ENCODE data around the gene CYP4V2. TPM values are rescaled to one million over a fixed set of nuclear protein-coding genes. Genes with fewer than 3 reads are reported as not detected.

Gene CYP4V2
- total RNA-seq, 2 donors from 2014 or later, result 1.9 to 8.2 TPM

GRCh38 chr4:186201535-186202230 is 10.3 kb downstream of the CYP4V2 start:
- no peaks in the 10 kb centered on the region for H3K9me3 Mint-ChIP-seq

GRCh38 chr4:186202490-186203140 is 11.2 kb downstream of the CYP4V2 start:
- ATAC-seq (replicated peaks), result no peak
- H3K4me3 Mint-ChIP-seq, result no peak overlapping the region
- no peaks in the 10 kb centered on the region for H3K36me3 Mint-ChIP-seq (ENCODE audit: low read depth)
- H3K27ac Mint-ChIP-seq, result no peak overlapping the region
- H3K9me3 Mint-ChIP-seq, result no peaks in the 10 kb centered on the region
- H3K27me3 Mint-ChIP-seq, result no peaks in the 10 kb centered on the region
- peaks cover 6% of the 10 kb centered on the region for H3K4me1 Mint-ChIP-seq

More at GRCh38 chr4:186201535-186202230, 10.3 kb downstream of the CYP4V2 start:
- Mint-ChIP-seq H3K36me3 (ENCODE audit: low read depth) (no peaks in the 10 kb centered on the region), H3K4me3 (peak overlapping the region; percentile 10), H3K4me1 (peaks cover 6% of the 10 kb centered on the region), H3K27me3 (no peaks in the 10 kb centered on the region), H3K27ac (no peak overlapping the region)
- ATAC-seq (replicated peaks), result peak; percentile 92

- H3K4me1 Mint-ChIP-seq, result peaks cover 6% of the 10 kb centered on the region
- H3K9me3 Mint-ChIP-seq, result no peaks in the 10 kb centered on the region
- no peaks in the 10 kb centered on the region for H3K36me3 Mint-ChIP-seq (ENCODE audit: low read depth)
- H3K27me3 Mint-ChIP-seq, result no peaks in the 10 kb centered on the region
- no peak overlapping the region for H3K4me3 Mint-ChIP-seq
- ATAC-seq (replicated peaks), result no peak
- H3K27ac Mint-ChIP-seq, result no peak overlapping the region
These were observed 12.0 kb downstream of the CYP4V2 start for GRCh38 chr4:186203406-186203805.

- no peaks in the 10 kb centered on the region for H3K27me3 Mint-ChIP-seq
- peak; percentile 34 for ATAC-seq (replicated peaks)
- peaks cover 7% of the 10 kb centered on the region for H3K36me3 Mint-ChIP-seq (ENCODE audit: low read depth)
- H3K4me3 Mint-ChIP-seq, result no peak overlapping the region
- H3K9me3 Mint-ChIP-seq, result peaks cover 5% of the 10 kb centered on the region
- no peak overlapping the region for H3K27ac Mint-ChIP-seq
- H3K4me1 Mint-ChIP-seq, result peaks cover 11% of the 10 kb centered on the region
These were observed 12.8 kb downstream of the CYP4V2 start for GRCh38 chr4:186204103-186204559.

GRCh38 chr4:186204686-186205085 is 13.3 kb downstream of the CYP4V2 start:
- ATAC-seq (replicated peaks), result no peak
- Mint-ChIP-seq H3K36me3 (ENCODE audit: low read depth) (peaks cover 13% of the 10 kb centered on the region), H3K27ac (no peak overlapping the region), H3K9me3 (peaks cover 5% of the 10 kb centered on the region), H3K27me3 (no peaks in the 10 kb centered on the region), H3K4me1 (peaks cover 11% of the 10 kb centered on the region), H3K4me3 (no peak overlapping the region)

- Mint-ChIP-seq H3K4me1 (peaks cover 11% of the 10 kb centered on the region), H3K27ac (no peak overlapping the region), H3K9me3 (peaks cover 5% of the 10 kb centered on the region), H3K4me3 (no peak overlapping the region), H3K36me3 (ENCODE audit: low read depth) (peaks cover 16% of the 10 kb centered on the region), H3K27me3 (no peaks in the 10 kb centered on the region)
- no peak for ATAC-seq (replicated peaks)
These were observed 13.8 kb downstream of the CYP4V2 start for GRCh38 chr4:186205156-186205555.

- ATAC-seq (replicated peaks), result no peak
- H3K9me3 Mint-ChIP-seq, result no peaks in the 10 kb centered on the region
- H3K36me3 Mint-ChIP-seq (ENCODE audit: low read depth), result no peaks in the 10 kb centered on the region
- H3K27ac Mint-ChIP-seq, result no peak overlapping the region
- no peaks in the 10 kb centered on the region for H3K27me3 Mint-ChIP-seq
- no peak overlapping the region for H3K4me3 Mint-ChIP-seq
- H3K4me1 Mint-ChIP-seq, result no peaks in the 10 kb centered on the region
These were observed 25.2 kb downstream of the CYP4V2 start for GRCh38 chr4:186216465-186217024.

GRCh38 chr4:186217733-186218293 is 26.4 kb downstream of the CYP4V2 start:
- Mint-ChIP-seq H3K9me3 (no peaks in the 10 kb centered on the region), H3K4me3 (no peak overlapping the region), H3K36me3 (ENCODE audit: low read depth) (no peaks in the 10 kb centered on the region), H3K4me1 (no peaks in the 10 kb centered on the region), H3K27ac (no peak overlapping the region), H3K27me3 (no peaks in the 10 kb centered on the region)
- ATAC-seq (replicated peaks), result no peak

GRCh38 chr4:186221624-186222023 is 30.3 kb downstream of the CYP4V2 start:
- Mint-ChIP-seq H3K27ac (no peak overlapping the region), H3K36me3 (ENCODE audit: low read depth) (peaks cover 5% of the 10 kb centered on the region), H3K4me3 (no peak overlapping the region), H3K4me1 (no peaks in the 10 kb centered on the region), H3K9me3 (peaks cover 13% of the 10 kb centered on the region), H3K27me3 (peaks cover 5% of the 10 kb centered on the region)
- no peak for ATAC-seq (replicated peaks)

GRCh38 chr4:186225848-186226247 is 34.5 kb downstream of the CYP4V2 start:
- peaks cover 5% of the 10 kb centered on the region for H3K36me3 Mint-ChIP-seq (ENCODE audit: low read depth)
- no peak for ATAC-seq (replicated peaks)
- H3K9me3 Mint-ChIP-seq, result peaks cover 18% of the 10 kb centered on the region
- H3K4me1 Mint-ChIP-seq, result no peaks in the 10 kb centered on the region
- H3K27ac Mint-ChIP-seq, result no peak overlapping the region
- H3K4me3 Mint-ChIP-seq, result no peak overlapping the region
- H3K27me3 Mint-ChIP-seq, result peaks cover 5% of the 10 kb centered on the region

- H3K27me3 Mint-ChIP-seq, result peaks cover 5% of the 10 kb centered on the region
- H3K27ac Mint-ChIP-seq, result no peak overlapping the region
- H3K4me3 Mint-ChIP-seq, result no peak overlapping the region
These were observed 35.3 kb downstream of the CYP4V2 start for GRCh38 chr4:186226521-186227189.

GRCh38 chr4:186227221-186227620 is 35.9 kb downstream of the CYP4V2 start, which contains the start of gene KLKB1:
TSS of gene KLKB1 (plus strand) at chr4:186227507. CDS start at chr4:186228196, 689 bp downstream.
- H3K4me1 Mint-ChIP-seq, result no peaks in the 10 kb centered on the region
- H3K27me3 Mint-ChIP-seq, result peaks cover 5% of the 10 kb centered on the region
- no peak for ATAC-seq (replicated peaks)
- peaks cover 5% of the 10 kb centered on the region for H3K36me3 Mint-ChIP-seq (ENCODE audit: low read depth)
- no peak within 1 kb of the TSS for H3K27ac Mint-ChIP-seq
- peaks cover 18% of the 10 kb centered on the region for H3K9me3 Mint-ChIP-seq
- H3K4me3 Mint-ChIP-seq, result no peak within 1 kb of the TSS

More at GRCh38 chr4:186226521-186227189, 35.3 kb downstream of the CYP4V2 start:
- Mint-ChIP-seq H3K9me3 (peaks cover 18% of the 10 kb centered on the region), H3K36me3 (ENCODE audit: low read depth) (peaks cover 5% of the 10 kb centered on the region), H3K4me1 (no peaks in the 10 kb centered on the region)
- no peak for ATAC-seq (replicated peaks)

- no peak overlapping the region for H3K27ac Mint-ChIP-seq
- ATAC-seq (replicated peaks), result no peak
- peaks cover 17% of the 10 kb centered on the region for H3K9me3 Mint-ChIP-seq
- H3K27me3 Mint-ChIP-seq, result peaks cover 5% of the 10 kb centered on the region
- H3K4me3 Mint-ChIP-seq, result no peak overlapping the region
- H3K36me3 Mint-ChIP-seq (ENCODE audit: low read depth), result peaks cover 5% of the 10 kb centered on the region
- H3K4me1 Mint-ChIP-seq, result no peaks in the 10 kb centered on the region
These were observed 36.6 kb downstream of the CYP4V2 start for GRCh38 chr4:186227744-186228513.

- no peaks in the 10 kb centered on the region for H3K27me3 Mint-ChIP-seq
- peaks cover 12% of the 10 kb centered on the region for H3K9me3 Mint-ChIP-seq
- H3K36me3 Mint-ChIP-seq (ENCODE audit: low read depth), result peaks cover 2% of the 10 kb centered on the region
- no peak for ATAC-seq (replicated peaks)
- no peaks in the 10 kb centered on the region for H3K4me1 Mint-ChIP-seq
- no peak overlapping the region for H3K27ac Mint-ChIP-seq
- no peak overlapping the region for H3K4me3 Mint-ChIP-seq
These were observed 37.1 kb downstream of the CYP4V2 start for GRCh38 chr4:186228514-186228894.
